HepG2 (cell line): Measurements from ENCODE around the gene RNASE13. TPM values are rescaled to one million over a fixed set of nuclear protein-coding genes. Genes with fewer than 3 reads are reported as not detected.

ENCODE experiments used
- ATAC-seq: fragments of 200-7000 bp; cut with Tn5 transposase; 3 replicates; pipeline ENCODE4 v1.9.1; 2020; ENCODE audit warnings: mild to moderate bottlenecking, moderate library complexity
- BruUV-seq: library from RNA; stranded (reverse); fragments of 400-500 nt; replicated peaks from 2 replicates; lab custom pipeline; 2021; lab: Mats Ljungman, UMichigan
- CTCF ChIA-PET: fragments of 300-600 bp; formaldehyde crosslinking; extraction: SDS; loops from one replicate; lab custom pipeline; 2021; ENCODE audit warnings: low total read pairs, inconsistent platforms, low intra/inter-chr PET ratio; lab: Yijun Ruan, JAX
- POLR2A ChIA-PET: fragments of 350-600 bp; sonication (Branson Sonifier 250); formaldehyde crosslinking; loops from one replicate; lab custom pipeline; 2020; ENCODE audit warnings: antibody characterized with exemption, inconsistent platforms; lab: Yijun Ruan, JAX
- DNase-seq: peaks from one replicate; pipeline ENCODE4 v3.0.0-alpha.2; 2015; ENCODE audit warnings: low spot score
- FAIRE-seq: peaks from 3 replicates; lab custom pipeline; 2011; peaks lifted over from hg19 to GRCh38; lab: Jason Lieb, UNC
- H2AFZ ChIP-seq: one replicate; pipeline ENCODE4 v1.6.1; 2011; ENCODE audit warnings: low read length, inconsistent platforms
- H3K27ac ChIP-seq: fragments of 300-600 bp; 3 replicates; pipeline ENCODE4 v1.8.0; 2011; ENCODE audit warnings: mixed run types, mild to moderate bottlenecking, mixed read lengths, low read length, inconsistent platforms; ENCODE audit not compliant: insufficient read depth; ENCODE audit errors: extremely low read length
- H3K27me3 ChIP-seq, 2 experiments: fragments of 200-600 bp in 1 of 2; 2 replicates in 1 of 2; 3 replicates in 1 of 2; pipeline versions ENCODE4 v1.6.0 to v1.8.0; 2011; ENCODE audit warnings: low read length in 2 of 2, mild to moderate bottlenecking in 2 of 2, moderate library complexity in 2 of 2, inconsistent platforms in 1 of 2; ENCODE audit not compliant: insufficient read depth in 2 of 2, control insufficient read depth in 1 of 2
- H3K36me3 ChIP-seq, 2 experiments: fragments of 200-600 bp in 1 of 2; replicated peaks in 1 of 2; 2 replicates in 1 of 2; 3 replicates in 1 of 2; pipeline versions ENCODE4 v1.5.1 to v1.8.0; 2011; ENCODE audit warnings: low read length in 2 of 2, inconsistent platforms in 1 of 2; ENCODE audit not compliant: insufficient read depth in 2 of 2, control insufficient read depth in 1 of 2
- H3K4me1 ChIP-seq: 2 replicates; pipeline ENCODE4 v1.5.1; 2012; ENCODE audit warnings: low read length, inconsistent platforms; ENCODE audit not compliant: insufficient read depth
- H3K4me2 ChIP-seq: 2 replicates; pipeline ENCODE4 v1.6.0; 2011; ENCODE audit warnings: low read depth, low read length, inconsistent platforms
- H3K4me3 ChIP-seq, 3 experiments: fragments of 200-600 bp in 1 of 3; sonication (generic), shearing (Covaris generic) in 1 of 3; replicated peaks in 1 of 3; 2 replicates each; pipeline ENCODE4 v1.5.1; 2011 to 2016; ENCODE audit warnings: low read length in 3 of 3, inconsistent platforms in 2 of 3, low read depth in 2 of 3, mild to moderate bottlenecking in 2 of 3, control low read depth in 1 of 3, mixed read lengths in 1 of 3; ENCODE audit not compliant: insufficient read depth in 1 of 3
- H3K79me2 ChIP-seq: one replicate; pipeline ENCODE4 v1.6.1; 2011; ENCODE audit warnings: low read length, inconsistent platforms; ENCODE audit not compliant: insufficient read depth
- H3K9ac ChIP-seq: 2 replicates; pipeline ENCODE4 v1.6.0; 2011; ENCODE audit warnings: mild to moderate bottlenecking, low read depth, low read length, inconsistent platforms; ENCODE audit not compliant: insufficient read depth
- H3K9me3 ChIP-seq: 2 replicates; pipeline ENCODE4 v1.5.1; 2012; ENCODE audit warnings: mild to moderate bottlenecking, low read length
- H4K20me1 ChIP-seq: 2 replicates; pipeline ENCODE4 v1.6.0; 2011; ENCODE audit warnings: inconsistent platforms, mild to moderate bottlenecking, low read length, moderate library complexity; ENCODE audit not compliant: insufficient read depth
- ASH2L ChIP-seq: fragments of 300-600, 200-600 bp; sonication (generic); IDR thresholded peaks from 2 replicates; pipeline ENCODE4 v1.7.0; 2017; ENCODE audit warnings: low read depth, mild to moderate bottlenecking, moderate library complexity, mixed read lengths, low read length; ENCODE audit not compliant: insufficient read length
- HHEX ChIP-seq: IDR thresholded peaks from 2 replicates; pipeline ENCODE4 v1.6.1; 2016; ENCODE audit warnings: control low read depth
- KDM4B ChIP-seq: sonication (generic); formaldehyde crosslinking; IDR thresholded peaks from 2 replicates; pipeline ENCODE4 v1.4.0; 2020; ENCODE audit warnings: missing genetic modification reagents
- MATR3 ChIP-seq: sonication (generic); formaldehyde crosslinking; IDR thresholded peaks from 2 replicates; pipeline ENCODE4 v1.4.0; 2020; ENCODE audit warnings: missing genetic modification reagents
- PCBP1 ChIP-seq: fragments of 200-400 bp; formaldehyde crosslinking; IDR thresholded peaks from 2 replicates; pipeline ENCODE4 v1.6.1; 2017; ENCODE audit warnings: mild to moderate bottlenecking, low read depth, low read length, borderline replicate concordance
- PHF5A ChIP-seq: IDR thresholded peaks from one replicate; pipeline ENCODE4 v1.6.1; 2018; ENCODE audit warnings: low read depth, missing genetic modification reagents; ENCODE audit not compliant: unreplicated experiment
- POLR2AphosphoS2 ChIP-seq: IDR thresholded peaks from 2 replicates; pipeline ENCODE4 v1.6.1; 2011; ENCODE audit warnings: low read depth, low read length, improper control_type of control experiment
- RFX3 ChIP-seq: IDR thresholded peaks from 2 replicates; pipeline ENCODE4 v1.6.1; 2016; ENCODE audit warnings: missing biosample characterization, missing genetic modification reagents
- TMF1 ChIP-seq: sonication (generic); formaldehyde crosslinking; IDR thresholded peaks from 2 replicates; pipeline ENCODE4 v1.8.1; 2022; ENCODE audit warnings: low read depth, missing genetic modification reagents
- ZNF713 ChIP-seq: sonication (generic); formaldehyde crosslinking; IDR thresholded peaks from 2 replicates; pipeline ENCODE4 v1.4.0; 2020; ENCODE audit warnings: mild to moderate bottlenecking, missing genetic modification reagents
- ZNF720 ChIP-seq: sonication (generic); formaldehyde crosslinking; IDR thresholded peaks from 2 replicates; pipeline ENCODE4 v1.4.0; 2020; ENCODE audit warnings: missing genetic modification reagents
- ZNF777 ChIP-seq: sonication (generic); formaldehyde crosslinking; IDR thresholded peaks from 2 replicates; pipeline ENCODE4 v1.4.0; 2020; ENCODE audit warnings: missing genetic modification reagents
- ZNF839 ChIP-seq: sonication (generic); formaldehyde crosslinking; IDR thresholded peaks from 2 replicates; pipeline ENCODE4 v1.4.0; 2020; ENCODE audit warnings: missing genetic modification reagents, mild to moderate bottlenecking, borderline replicate concordance
- ZNF878 ChIP-seq: sonication (generic); formaldehyde crosslinking; IDR thresholded peaks from 2 replicates; pipeline ENCODE4 v1.8.1; 2023; ENCODE audit warnings: mild to moderate bottlenecking, missing genetic modification reagents, moderate library complexity
- WGBS: methylation state at CpG from one replicate; pipeline ENCODE4 v1.1.6; 2017; ENCODE audit warnings: low lambda C conversion rate; 5-methylcytosine and 5-hydroxymethylcytosine counted together
- in situ Hi-C: cut with HindIII; loops from 2 replicates; pipeline ENCODE4 v1.10.0; 2017; ENCODE audit warnings: low pct_unique_long_range_greater_than_20kb; ENCODE audit not compliant: extremely low pct_ligation_motif_present
- intact Hi-C: fragments of 100-400 bp; cut with micrococcal nuclease; formaldehyde crosslinking; loops from one replicate; pipeline ENCODE4 v1.10.0; 2022; ENCODE audit not compliant: unreplicated experiment
- polyA plus RNA-seq, 8 experiments: library from polyadenylated mRNA; depleted of rRNA in 3 of 8; stranded (reverse) in 7 of 8; unstranded in 1 of 8; fragments of >200 nt; fragmentation: Illumina TruSeq in 4 of 8; extraction: Trizol in 4 of 8; gene quantifications; 2 replicates each; pipeline versions ENCODE4 v1.2.1 to v1.2.3, GENCODE V29; 2011 to 2016; ENCODE audit warnings: low read depth in 4 of 8, missing spikeins in 1 of 8, mixed read lengths in 1 of 8; ENCODE audit not compliant: insufficient read depth in 1 of 8
- total RNA-seq, 5 experiments: library from RNA; depleted of rRNA; stranded (reverse); fragments of >200 nt; fragmentation: Illumina TruSeq; extraction: Trizol; gene quantifications; 2 replicates each; pipeline ENCODE4 v1.2.3, GENCODE V29; 2016; ENCODE audit warnings: low read depth in 1 of 5

RNASE13 gene
- total and polyA plus RNA-seq, 2 of the 13 experiments (the other 11 are each of a cell fraction or from before 2014, with no cell fraction given): 1.0 TPM; not detected in 1

- ChIA-PET CTCF (no interaction called here), POLR2A (interaction anchor here (1.3 kb wide), 1 partner anchor 8 kb away, joined by 4 read pairs; the partner anchor contains the start of gene NDRG2)
- no peaks in the 10 kb centered on the region for H3K79me2 ChIP-seq
- H3K4me2 ChIP-seq: no peak overlapping the region
- no peak for FAIRE-seq
- H3K9me3 ChIP-seq: no peaks in the 10 kb centered on the region
- in situ Hi-C loops (no loop called here), intact Hi-C loops (no loop called here)
- BruUV-seq: no TSS peak
- no peak overlapping the region for H3K9ac ChIP-seq
- H3K27ac ChIP-seq: no peak overlapping the region
- H3K36me3 ChIP-seq: no peaks in the 10 kb centered on the region
- ATAC-seq: no peak
- peaks cover 16% of the 10 kb centered on the region for H3K4me1 ChIP-seq
- no peak for TF ChIP-seq TMF1 (CRISPR knock-in tag)
- no peak for TF ChIP-seq PCBP1
- TF ChIP-seq RFX3 (CRISPR knock-in tag): no peak
- no peak for TF ChIP-seq ASH2L
- no peak for TF ChIP-seq ZNF720 (CRISPR knock-in tag)
- TF ChIP-seq KDM4B (CRISPR knock-in tag): no peak
- TF ChIP-seq ZNF713 (CRISPR knock-in tag): no peak
- no peak for TF ChIP-seq PHF5A (CRISPR knock-in tag)
- no peak for TF ChIP-seq HHEX (CRISPR knock-in tag)
- no peak for TF ChIP-seq POLR2AphosphoS2
- TF ChIP-seq ZNF878 (CRISPR knock-in tag): no peak
- TF ChIP-seq MATR3 (CRISPR knock-in tag): no peak
- TF ChIP-seq ZNF839: no peak
- no peak for TF ChIP-seq ZNF777 (CRISPR knock-in tag)
- H3K4me3 ChIP-seq: no peak overlapping the region
- no peaks in the 10 kb centered on the region; a peak in 1 of 5 replicates for H3K27me3 ChIP-seq
- no peak for DNase-seq
- no peak overlapping the region for H2AFZ ChIP-seq
- H4K20me1 ChIP-seq: no peaks in the 10 kb centered on the region
- WGBS: 54% methylated on average over 5 of the region's 5 CpGs
These were observed 2.1 kb downstream of the RNASE13 start for GRCh38 chr14:21032326-21033132.
